GM18508 (cell line): ENCODE measurements around the gene DEF6.
A peak's percentile ranks its signal among the peaks of the same experiment; 100 is the strongest.

Experiments used
- ATAC-seq: cut with Tn5 transposase; IDR thresholded peaks from one replicate; pipeline ENCODE4 v1.9.1; 2021; ENCODE audit warnings: moderate number of reproducible peaks; ENCODE audit not compliant: insufficient read depth, unreplicated experiment

The DEF6 gene

DNA sequence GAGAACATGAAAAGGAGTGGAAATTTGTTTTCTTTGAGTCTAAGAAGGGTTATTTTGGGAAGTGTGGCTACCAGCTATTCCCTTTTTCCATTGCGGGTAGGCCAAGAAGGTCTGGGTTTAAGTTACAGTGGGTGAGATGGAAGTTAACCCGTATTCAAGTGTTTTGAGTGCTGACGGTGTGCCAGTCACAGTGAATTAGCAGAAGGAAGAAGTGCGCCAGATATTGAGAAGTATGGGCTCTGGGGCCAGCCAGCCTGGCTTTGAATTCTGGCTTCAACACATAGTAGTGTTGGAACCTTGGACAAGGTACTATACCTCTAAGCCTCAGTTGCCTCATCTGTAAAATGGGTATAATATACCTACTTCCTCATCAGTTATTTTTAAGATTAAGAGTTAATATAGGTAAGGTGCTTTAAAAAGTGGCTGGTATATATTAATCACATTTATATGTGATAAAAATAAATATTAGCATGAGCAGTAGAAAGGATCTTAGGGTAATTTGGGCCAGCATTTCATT is 21.8 kb upstream of the DEF6 start:
- ATAC-seq, result no peak

GRCh38 chr6:35278708-35279107 is 18.9 kb upstream of the DEF6 start:
- ATAC-seq, result no peak

- ATAC-seq, result no peak
These were observed 16.7 kb upstream of the DEF6 start for GRCh38 chr6:35280903-35281302.

- ATAC-seq, result no peak
These were observed 15.1 kb upstream of the DEF6 start for GRCh38 chr6:35282472-35282871.

DNA sequence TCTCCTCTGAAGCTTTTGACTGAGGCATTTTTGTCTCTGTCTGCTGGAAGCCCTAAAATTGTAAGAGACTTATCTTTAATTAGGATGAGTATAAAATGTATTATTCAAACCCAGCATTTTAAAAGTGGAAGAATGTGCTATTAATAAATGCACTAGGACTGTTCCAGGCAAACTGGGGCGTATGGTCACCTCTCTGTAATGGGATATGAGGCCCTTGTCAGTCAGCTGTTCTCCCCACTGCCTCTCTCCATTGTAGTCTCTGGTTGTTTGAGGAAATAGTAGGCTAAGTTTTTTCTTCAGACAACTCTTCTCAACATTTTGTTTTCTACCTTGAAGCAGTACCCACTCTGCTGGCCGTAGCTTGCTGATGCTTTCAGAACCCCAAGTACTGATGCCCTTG is 14.3 kb upstream of the DEF6 start:
- no peak for ATAC-seq

DNA sequence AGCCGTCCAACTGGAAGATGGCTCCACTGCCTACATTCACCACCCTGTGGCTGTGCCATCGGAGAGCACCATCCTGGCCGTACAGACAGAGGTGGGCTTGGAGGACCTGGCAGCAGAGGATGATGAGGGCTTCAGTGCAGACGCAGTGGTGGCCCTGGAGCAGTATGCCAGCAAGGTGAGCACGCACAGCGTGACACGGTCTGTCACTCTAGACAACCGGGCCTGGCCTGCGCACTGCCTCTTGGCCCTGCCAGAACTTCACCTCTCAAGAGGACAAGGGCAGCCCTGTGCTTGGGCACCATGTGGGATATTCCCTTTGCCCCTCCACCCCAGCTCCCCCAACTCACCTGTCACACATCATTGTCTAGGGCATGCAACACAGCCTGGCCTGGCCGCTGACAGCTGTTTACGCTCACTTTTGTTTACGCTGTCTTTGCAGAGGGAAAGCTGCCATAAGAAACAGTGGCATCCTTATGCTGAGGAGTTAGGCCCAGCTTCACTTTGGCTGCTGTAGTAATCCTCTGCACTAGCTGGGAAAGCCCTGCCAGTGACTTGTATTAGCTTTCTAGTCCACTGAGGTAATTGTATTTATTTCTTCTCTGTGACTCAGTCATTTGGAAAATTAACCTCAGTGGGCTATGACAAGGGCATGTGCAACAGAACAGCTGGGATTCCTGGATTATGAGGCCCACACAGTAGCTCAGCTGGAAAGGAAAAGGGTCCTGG is 9.8 kb upstream of the DEF6 start:
- ATAC-seq, result no peak

GRCh38 chr6:35288834-35289233 is 8.8 kb upstream of the DEF6 start:
- no peak for ATAC-seq

GRCh38 chr6:35291491-35291890 is 6.1 kb upstream of the DEF6 start:
- no peak for ATAC-seq

DNA sequence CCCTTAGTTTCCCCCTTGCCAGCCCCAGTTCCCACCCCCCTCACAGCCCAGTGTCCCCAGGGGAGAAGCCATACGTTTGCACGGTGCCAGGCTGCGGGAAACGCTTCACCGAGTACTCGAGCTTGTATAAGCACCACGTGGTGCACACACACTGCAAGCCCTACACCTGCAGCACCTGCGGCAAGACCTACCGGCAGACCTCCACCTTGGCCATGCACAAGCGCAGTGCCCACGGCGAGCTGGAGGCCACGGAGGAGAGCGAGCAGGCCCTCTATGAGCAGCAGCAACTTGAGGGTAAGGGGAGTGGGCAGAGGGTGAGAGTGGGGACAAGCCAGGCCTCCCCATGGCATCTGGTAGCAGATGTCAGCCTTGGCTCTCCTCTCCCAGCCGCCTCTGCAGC is 5.1 kb upstream of the DEF6 start:
- ATAC-seq, result no peak

DNA sequence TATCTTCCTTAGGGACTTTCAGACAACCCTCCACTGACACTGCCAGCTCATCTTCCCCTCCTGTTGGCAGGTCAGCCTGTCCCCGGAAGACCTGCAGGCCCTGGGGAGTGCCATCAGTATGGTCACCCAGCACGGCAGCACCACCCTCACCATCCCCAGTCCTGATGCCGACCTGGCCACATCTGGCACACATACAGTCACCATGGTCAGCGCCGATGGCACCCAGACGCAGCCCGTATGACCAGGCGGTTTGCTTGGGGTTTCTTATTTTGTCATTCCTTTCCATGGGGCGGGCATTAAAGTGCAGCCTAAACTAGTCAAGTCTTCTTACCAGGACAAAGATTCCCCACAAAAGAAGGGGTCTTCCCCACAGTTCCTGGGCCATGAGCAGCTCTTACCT is 3.9 kb upstream of the DEF6 start:
- ATAC-seq, result no peak

DNA sequence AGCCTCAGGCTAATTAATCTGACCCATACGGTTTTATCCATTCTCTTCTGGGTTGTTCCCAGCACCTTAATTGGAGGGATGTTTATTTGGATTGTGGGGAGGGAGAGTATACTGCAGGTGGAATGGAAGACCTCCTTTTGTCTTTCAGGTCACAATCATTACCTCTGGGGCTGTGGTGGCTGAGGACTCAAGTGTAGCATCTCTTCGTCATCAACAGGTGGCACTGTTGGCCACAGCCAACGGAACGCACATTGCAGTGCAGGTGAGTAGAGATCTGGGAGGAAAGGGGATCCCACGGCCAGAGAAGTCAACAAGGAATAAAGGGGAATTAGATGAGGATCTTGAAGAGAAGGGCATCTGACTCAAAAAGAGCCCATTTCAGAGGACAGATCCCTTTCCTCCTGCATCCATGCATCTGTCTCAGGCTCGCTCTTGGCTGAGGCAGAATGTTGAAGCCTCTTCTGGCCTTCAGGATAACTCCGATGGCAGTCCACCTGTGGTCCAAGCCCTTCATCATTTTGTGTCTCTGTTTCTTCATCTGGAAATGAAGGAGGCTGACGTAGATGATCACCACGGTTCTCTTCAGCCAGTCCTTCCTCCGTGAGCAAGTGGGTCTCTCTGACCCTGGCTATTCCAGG is 3.2 kb upstream of the DEF6 start:
- ATAC-seq, result no peak

GRCh38 chr6:35295036-35295435 is 2.6 kb upstream of the DEF6 start:
- ATAC-seq, result no peak

DNA sequence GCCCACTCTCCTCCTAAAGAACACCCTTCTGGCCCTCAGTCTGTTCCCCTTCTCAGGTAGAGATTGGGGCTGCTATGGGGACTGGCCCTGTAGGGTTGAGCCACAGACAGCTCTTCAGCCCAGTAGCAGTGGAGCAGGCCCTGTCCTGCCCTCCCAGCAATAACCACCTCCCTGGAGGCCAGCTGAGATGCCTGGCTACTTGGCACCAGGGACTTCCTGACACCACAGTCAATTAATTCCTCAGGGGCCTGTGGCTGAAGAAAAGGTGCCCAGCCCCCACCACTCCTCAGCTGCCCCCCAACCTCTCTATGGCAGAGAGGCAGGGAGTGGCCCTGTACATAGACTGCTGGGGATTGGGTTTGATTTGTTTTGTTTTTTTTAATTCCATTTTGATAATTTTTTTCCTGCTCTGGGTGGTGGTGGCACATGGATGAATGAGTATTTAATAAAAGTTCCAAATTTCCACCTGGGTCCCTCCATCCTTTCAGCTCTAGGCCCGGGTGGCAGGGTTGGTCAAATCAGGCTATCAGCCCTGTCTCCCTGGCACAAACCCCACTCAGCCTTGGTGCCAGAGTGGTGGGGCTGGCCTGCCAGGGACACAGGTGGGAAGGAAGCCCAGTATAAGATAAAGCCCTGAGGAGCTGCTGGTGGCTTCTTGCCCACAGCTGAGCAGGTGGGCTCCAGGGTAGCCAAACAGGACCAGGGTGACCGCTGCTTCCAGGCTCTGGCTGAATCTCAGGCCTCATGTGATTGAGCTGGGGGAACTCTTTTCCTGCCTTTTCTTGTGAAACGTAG is 1.9 kb upstream of the DEF6 start:
- ATAC-seq, result no peak

GRCh38 chr6:35296931-35297600 is 552 bp upstream of the DEF6 start:
- no peak for ATAC-seq

DNA sequence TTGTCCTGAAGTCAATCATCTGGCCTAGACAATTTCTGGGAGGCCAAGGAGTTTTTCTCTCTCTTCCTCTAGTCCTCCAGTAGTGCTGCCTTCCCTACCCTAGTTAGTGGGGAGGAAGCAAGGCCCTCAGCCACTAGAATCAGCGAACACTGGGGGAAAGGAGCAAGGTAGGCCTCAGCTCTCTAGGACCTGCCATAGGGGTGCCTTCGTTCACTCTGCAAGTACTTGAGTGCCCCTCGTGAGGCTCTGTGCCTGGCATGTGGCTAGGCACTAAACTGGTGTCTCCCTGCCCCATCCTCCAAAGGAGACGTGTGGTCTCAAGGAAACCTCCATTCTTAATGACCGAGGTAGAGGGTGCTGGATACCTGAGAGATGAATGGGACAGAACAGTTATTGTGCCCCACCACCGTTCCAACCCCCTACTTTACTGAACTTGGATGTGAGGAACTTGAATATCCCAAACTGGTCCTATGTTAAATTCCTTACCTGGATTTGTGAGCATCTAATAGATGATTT is 1.1 kb downstream of the DEF6 start:
- no peak for ATAC-seq

- no peak for ATAC-seq
These were observed 2.1 kb downstream of the DEF6 start for GRCh38 chr6:35299674-35300073.

DNA sequence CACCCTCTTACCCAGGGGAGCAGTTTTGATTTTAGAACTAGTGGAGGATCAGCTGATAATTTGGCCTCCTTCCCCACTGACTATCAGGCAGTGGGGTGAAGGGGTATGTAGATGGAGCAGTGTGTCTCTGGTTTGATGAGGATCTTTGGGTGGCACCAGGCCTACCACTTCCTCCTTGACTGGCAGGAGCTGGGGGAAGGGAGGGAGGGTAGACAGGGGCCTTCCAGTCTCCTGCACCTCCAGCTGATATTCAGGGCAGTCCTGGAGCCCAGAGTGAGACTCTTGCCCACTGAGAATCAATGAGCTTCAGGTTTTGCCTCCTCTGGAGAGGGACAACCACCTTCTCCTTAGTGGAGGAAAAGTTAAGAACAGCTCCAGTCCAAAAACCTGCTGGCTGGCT is 3.2 kb downstream of the DEF6 start:
- ATAC-seq, result no peak

GRCh38 chr6:35302604-35303241 is 5.1 kb downstream of the DEF6 start:
- peak; percentile 46 for ATAC-seq

- ATAC-seq, result no peak
These were observed 6.7 kb downstream of the DEF6 start for GRCh38 chr6:35304299-35304698.

- ATAC-seq, result no peak
These were observed 7.5 kb downstream of the DEF6 start for GRCh38 chr6:35305117-35305516.
